IMR-90 (cell line): ENCODE results near the gene PIK3IP1. TPM values are rescaled to one million over a fixed set of nuclear protein-coding genes. Genes with fewer than 3 reads are reported as not detected.

Source experiments
- ATAC-seq: fragments of 200-7000 bp; cut with Tn5 transposase; 2 replicates; pipeline ENCODE4 v1.9.1; 2020; ENCODE audit warnings: low read depth, mild to moderate bottlenecking, moderate library complexity
- BruUV-seq: library from RNA; stranded (reverse); fragments of 400-500 nt; replicated peaks from 2 replicates; lab custom pipeline; 2021; lab: Mats Ljungman, UMichigan
- CTCF ChIA-PET: fragments of 300-600 bp; formaldehyde crosslinking; extraction: SDS; loops from one replicate; lab custom pipeline; 2021; ENCODE audit warnings: antibody characterized with exemption; lab: Yijun Ruan, JAX
- POLR2A ChIA-PET: fragments of 300-600 bp; sonication (Branson Sonifier 250); formaldehyde crosslinking; loops from one replicate; lab custom pipeline; 2022; ENCODE audit warnings: antibody characterized with exemption; ENCODE audit not compliant: unreplicated experiment; lab: Charles Lee
- DNase-seq: peaks from one replicate; pipeline ENCODE4 v3.0.0; 2013
- H2AFZ ChIP-seq: replicated peaks from 2 replicates; pipeline ENCODE3; 2013; ENCODE audit warnings: low read length, mild to moderate bottlenecking; ENCODE audit not compliant: poor library complexity
- H2AK5ac ChIP-seq: 2 replicates; pipeline ENCODE4 v1.6.1; 2013; ENCODE audit warnings: low read depth, low read length, inconsistent platforms
- H2AK9ac ChIP-seq: replicated peaks from 2 replicates; pipeline ENCODE3; 2013; ENCODE audit warnings: mild to moderate bottlenecking, low read depth, low read length, moderate library complexity; ENCODE audit not compliant: poor library complexity
- H2BK120ac ChIP-seq: 2 replicates; pipeline ENCODE4 v1.6.1; 2013; ENCODE audit warnings: low read depth, low read length, inconsistent platforms
- H2BK15ac ChIP-seq: 3 replicates; pipeline ENCODE4 v1.6.1; 2013; ENCODE audit warnings: low read depth, low read length, inconsistent platforms
- H2BK20ac ChIP-seq: 2 replicates; pipeline ENCODE4 v1.6.1; 2013; ENCODE audit warnings: low read depth, mild to moderate bottlenecking, inconsistent platforms, low read length, moderate library complexity
- H2BK5ac ChIP-seq: 2 replicates; pipeline ENCODE4 v1.6.1; 2013; ENCODE audit warnings: mild to moderate bottlenecking, low read depth, low read length, inconsistent platforms; ENCODE audit not compliant: poor library complexity, severe bottlenecking
- H3K14ac ChIP-seq: replicated peaks from 2 replicates; pipeline ENCODE4 v1.6.1; 2013; ENCODE audit warnings: low read depth, low read length, inconsistent platforms
- H3K18ac ChIP-seq: 2 replicates; pipeline ENCODE4 v1.6.1; 2013; ENCODE audit warnings: low read depth, low read length, control low read depth
- H3K23ac ChIP-seq: 2 replicates; pipeline ENCODE4 v1.6.1; 2013; ENCODE audit warnings: low read depth, low read length, inconsistent platforms
- H3K27ac ChIP-seq: 2 replicates; pipeline ENCODE4 v1.5.1; 2013; ENCODE audit warnings: mild to moderate bottlenecking, control low read depth, low read length; ENCODE audit not compliant: insufficient read depth
- H3K27me3 ChIP-seq: 2 replicates; pipeline ENCODE4 v1.6.1; 2013; ENCODE audit warnings: low read length; ENCODE audit not compliant: control insufficient read depth, insufficient read depth
- H3K36me3 ChIP-seq: 2 replicates; pipeline ENCODE4 v1.6.1; 2013; ENCODE audit warnings: low read length, mixed read lengths; ENCODE audit not compliant: control insufficient read depth, insufficient read depth
- H3K4ac ChIP-seq: 2 replicates; pipeline ENCODE4 v1.6.1; 2013; ENCODE audit warnings: low read depth, low read length, inconsistent platforms
- H3K4me1 ChIP-seq: 2 replicates; pipeline ENCODE4 v1.6.1; 2013; ENCODE audit warnings: low read length, mixed read lengths; ENCODE audit not compliant: control insufficient read depth, insufficient read depth
- H3K4me2 ChIP-seq: 2 replicates; pipeline ENCODE4 v1.6.1; 2013; ENCODE audit warnings: low read depth, mild to moderate bottlenecking, control low read depth, low read length, moderate library complexity
- H3K4me3 ChIP-seq: 2 replicates; pipeline ENCODE4 v1.5.1; 2013; ENCODE audit warnings: low read depth, mild to moderate bottlenecking, control low read depth, low read length, moderate library complexity; ENCODE audit not compliant: insufficient read depth
- H3K56ac ChIP-seq: 2 replicates; pipeline ENCODE4 v1.6.1; 2013; ENCODE audit warnings: low read length, inconsistent platforms; ENCODE audit not compliant: insufficient read depth; ENCODE audit errors: extremely low read depth
- H3K79me1 ChIP-seq, 2 experiments: 2 replicates each; pipeline ENCODE4 v1.6.1; 2013; ENCODE audit warnings: low read length in 2 of 2, inconsistent platforms in 1 of 2, low read depth in 1 of 2
- H3K9ac ChIP-seq: 2 replicates; pipeline ENCODE4 v1.6.1; 2013; ENCODE audit warnings: low read depth, low read length, control low read depth
- H3K9me1 ChIP-seq: 2 replicates; pipeline ENCODE4 v1.6.1; 2013; ENCODE audit warnings: low read length, inconsistent platforms; ENCODE audit not compliant: insufficient read depth
- H3K9me3 ChIP-seq: 2 replicates; pipeline ENCODE4 v1.6.1; 2013; ENCODE audit warnings: low read length; ENCODE audit not compliant: control insufficient read depth, insufficient read depth
- H4K20me1 ChIP-seq: 2 replicates; pipeline ENCODE4 v1.6.1; 2013; ENCODE audit warnings: low read length, inconsistent platforms; ENCODE audit not compliant: insufficient read depth
- H4K5ac ChIP-seq: 2 replicates; pipeline ENCODE4 v1.6.1; 2013; ENCODE audit warnings: mild to moderate bottlenecking, low read depth, low read length, control low read depth
- H4K8ac ChIP-seq, 2 experiments: 2 replicates each; pipeline ENCODE4 v1.6.1; 2013; ENCODE audit warnings: low read depth in 2 of 2, low read length in 2 of 2, control low read depth in 1 of 2, inconsistent platforms in 1 of 2
- H4K91ac ChIP-seq: 2 replicates; pipeline ENCODE4 v1.6.1; 2013; ENCODE audit warnings: low read depth, low read length, inconsistent platforms; ENCODE audit not compliant: insufficient read depth
- CEBPB ChIP-seq: IDR thresholded peaks from 2 replicates; pipeline ENCODE4 v1.6.1; 2012; ENCODE audit warnings: low read depth, low read length, improper control_type of control experiment
- FOS ChIP-seq: fragments of 150-350 bp; IDR thresholded peaks from 2 replicates; pipeline ENCODE4 v1.6.1; 2016; ENCODE audit warnings: low read depth, low read length
- MAFK ChIP-seq: IDR thresholded peaks from 2 replicates; pipeline ENCODE4 v1.6.1; 2012; ENCODE audit warnings: low read depth, low read length, improper control_type of control experiment
- MXI1 ChIP-seq: IDR thresholded peaks from 2 replicates; pipeline ENCODE4 v1.6.1; 2012; ENCODE audit warnings: low read depth, mild to moderate bottlenecking, low read length, moderate library complexity, borderline replicate concordance
- POLR2A ChIP-seq: IDR thresholded peaks from 2 replicates; pipeline ENCODE4 v1.6.1; 2012; ENCODE audit warnings: mild to moderate bottlenecking, low read depth, low read length
- RCOR1 ChIP-seq: IDR thresholded peaks from 2 replicates; pipeline ENCODE4 v1.6.1; 2012; ENCODE audit warnings: mild to moderate bottlenecking, low read length, improper control_type of control experiment; ENCODE audit not compliant: insufficient replicate concordance
- WGBS, 2 experiments: methylation state at CpG; one replicate each; pipeline versions ENCODE4 v1.1.5 to v1.1.7; 2013; ENCODE audit warnings: missing lambda C conversion rate in 2 of 2; ENCODE audit not compliant: insufficient read length in 1 of 2; ENCODE audit errors: extremely low coverage in 2 of 2; 5-methylcytosine and 5-hydroxymethylcytosine counted together
- dilution Hi-C: fragments of 300-500 bp; cut with HindIII; formaldehyde crosslinking; loops from one replicate; pipeline ENCODE4 v1.14.3; 2018; ENCODE audit warnings: low sequenced_read_pairs; ENCODE audit not compliant: unreplicated experiment
- in situ Hi-C: fragments of 300-500 bp; cut with MboI; formaldehyde crosslinking; loops from 3 replicates; pipeline ENCODE4 v1.14.3; 2019; ENCODE audit warnings: low sequenced_read_pairs, inconsistent platforms, mixed read lengths
- intact Hi-C: fragments of 100-400 bp; cut with micrococcal nuclease; formaldehyde crosslinking; loops from 2 replicates; pipeline ENCODE4 v1.10.0; 2022
- polyA plus RNA-seq, 3 experiments: library from polyadenylated mRNA; depleted of rRNA; stranded (reverse); fragments of >200 nt; gene quantifications; 2 replicates each; pipeline ENCODE4 v1.2.3, GENCODE V29; 2012; ENCODE audit warnings: low replicate concordance in 1 of 3
- total RNA-seq: library from RNA; depleted of rRNA; stranded (reverse); fragments of >200 nt; gene quantifications from 2 replicates; pipeline ENCODE4 v1.2.3, GENCODE V29; 2012

Gene PIK3IP1
- total and polyA plus RNA-seq, 2 of the 4 experiments (the other 2 are of a cell fraction): 12.9 to 17.6 TPM

GRCh38 chr22:31276426-31277167, 15.7 kb downstream of the PIK3IP1 start:
- Histone ChIP-seq H2BK15ac (no peak overlapping the region), H2AFZ (no peak overlapping the region), H2AK5ac (no peak overlapping the region), H3K9ac (no peak overlapping the region), H2BK20ac (no peak overlapping the region), H3K9me1 (no peaks in the 10 kb centered on the region; the same call in 1 of the 2 replicates), H3K4ac (no peak overlapping the region), H3K4me1 (peaks cover 2% of the 10 kb centered on the region; the same call in 1 of the 2 replicates), H2BK120ac (no peak overlapping the region), H3K79me1 (no peaks in the 10 kb centered on the region), H3K9me3 (no peaks in the 10 kb centered on the region), H4K20me1 (0 out of 2 replicates have a peak, but pooled peaks cover 2% of the 10 kb centered on the region), H3K14ac (no peak overlapping the region), H3K4me3 (no peak overlapping the region), H3K27me3 (no peaks in the 10 kb centered on the region), H3K23ac (no peak overlapping the region), H2BK5ac (no peak overlapping the region), H3K18ac (no peak overlapping the region), H2AK9ac (no peak overlapping the region), H3K27ac (no peak overlapping the region), H3K36me3 (peaks cover 36% of the 10 kb centered on the region), H3K56ac (no peak overlapping the region), H4K91ac (no peak overlapping the region), H4K8ac (no peak overlapping the region), H3K4me2 (no peak overlapping the region), H4K5ac (no peak overlapping the region)
- WGBS, 2 experiments: 94% methylated on average over 24 of the region's 69 CpGs; no CpG with 5 or more reads in 1 of the 2 experiments
- no peak for ATAC-seq
- no peak for TF ChIP-seq POLR2A
- TF ChIP-seq RCOR1: no peak
- no peak for TF ChIP-seq MAFK
- no peak for TF ChIP-seq CEBPB
- no peak for TF ChIP-seq MXI1
- no peak for TF ChIP-seq FOS
- intact Hi-C loops (no loop called here), dilution Hi-C loops (no loop called here), in situ Hi-C loops (no loop called here)
- POLR2A ChIA-PET: no interaction called here
- no TSS peak for BruUV-seq
- CTCF ChIA-PET: no interaction called here
- DNase-seq: no peak
